Large intestine (tissue), 3 donors: ENCODE data around the gene MAN1C1. TPM values are rescaled to one million over a fixed set of nuclear protein-coding genes. Genes with fewer than 3 reads are reported as not detected.
A peak's percentile ranks its signal among the peaks of the same experiment; 100 is the strongest.
"Not testable (repeated sequence)": the region's sequence is repeated elsewhere in the genome, so short reads cannot be mapped to it uniquely, and the experiment has no call there.

Source experiments
- DNase-seq, 2 donors: peaks; one replicate each; pipeline versions ENCODE4 v3.0.0 to v3.0.0-alpha.2; 2013
- H3K27ac ChIP-seq: one replicate; pipeline ENCODE4 v1.5.1; 2013; ENCODE audit warnings: low read length
- H3K27me3 ChIP-seq: 2 replicates; pipeline ENCODE4 v1.6.1; 2013; ENCODE audit warnings: low read length; ENCODE audit not compliant: control insufficient read depth, insufficient read depth
- H3K36me3 ChIP-seq: 2 replicates; pipeline ENCODE4 v1.6.1; 2013; ENCODE audit warnings: low read length; ENCODE audit not compliant: control insufficient read depth, insufficient read depth
- H3K4me1 ChIP-seq: one replicate; pipeline ENCODE4 v1.6.1; 2013; ENCODE audit warnings: low read length; ENCODE audit not compliant: control insufficient read depth, insufficient read depth
- H3K4me3 ChIP-seq: one replicate; pipeline ENCODE4 v1.5.1; 2013; ENCODE audit warnings: low read length
- H3K9me3 ChIP-seq: one replicate; pipeline ENCODE4 v1.6.1; 2013; ENCODE audit warnings: mild to moderate bottlenecking, low read depth, low read length, moderate library complexity; ENCODE audit not compliant: control insufficient read depth
- WGBS: methylation state at CpG from one replicate; pipeline ENCODE4 v1.1.5; 2013; ENCODE audit warnings: low lambda C conversion rate; ENCODE audit not compliant: insufficient coverage; 5-methylcytosine and 5-hydroxymethylcytosine counted together
- polyA plus RNA-seq: library from polyadenylated mRNA; unstranded; fragments of 120-200 nt; gene quantifications from one replicate; pipeline ENCODE4 v1.2.1, GENCODE V29; 2013

The MAN1C1 gene
- polyA plus RNA-seq, 1 donor = 21.2 TPM

DNA sequence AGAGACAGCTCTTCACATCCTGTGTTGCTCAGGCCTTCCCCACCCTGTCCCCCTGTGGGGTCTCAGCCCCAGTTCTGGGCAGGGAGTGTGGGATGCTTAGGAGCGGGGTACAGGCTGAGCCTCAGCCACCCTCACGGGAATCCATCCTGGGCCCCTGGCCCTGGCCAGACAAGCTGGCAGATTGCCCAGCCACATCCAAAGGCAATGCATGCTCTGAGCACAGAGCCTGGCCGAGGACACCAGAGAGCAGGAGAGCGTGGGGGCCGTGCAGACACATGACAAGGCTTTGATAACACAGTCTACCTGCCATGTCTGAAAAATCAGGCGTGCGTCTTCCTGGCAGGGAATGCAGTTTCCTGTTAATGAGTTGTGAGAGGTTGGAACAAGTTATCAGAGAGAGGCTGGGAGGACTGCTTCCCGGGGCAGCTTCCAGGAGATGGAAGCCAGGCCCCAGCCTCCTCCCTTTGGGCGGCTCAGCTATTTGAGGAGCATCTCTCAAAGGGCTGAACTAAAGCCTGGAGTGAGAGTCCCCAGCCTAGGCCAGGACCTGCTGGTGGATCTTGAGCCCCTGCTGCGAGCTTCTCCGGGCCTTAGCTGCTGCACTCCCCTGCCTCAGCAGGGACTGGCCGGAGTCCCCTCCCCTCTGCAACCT lies 111.2 kb downstream of the MAN1C1 start:
- WGBS = no CpG with 5 or more reads among the region's 12 CpGs
- H3K4me1 ChIP-seq = peaks cover 42% of the 10 kb centered on the region
- H3K9me3 ChIP-seq = no peaks in the 10 kb centered on the region

DNA sequence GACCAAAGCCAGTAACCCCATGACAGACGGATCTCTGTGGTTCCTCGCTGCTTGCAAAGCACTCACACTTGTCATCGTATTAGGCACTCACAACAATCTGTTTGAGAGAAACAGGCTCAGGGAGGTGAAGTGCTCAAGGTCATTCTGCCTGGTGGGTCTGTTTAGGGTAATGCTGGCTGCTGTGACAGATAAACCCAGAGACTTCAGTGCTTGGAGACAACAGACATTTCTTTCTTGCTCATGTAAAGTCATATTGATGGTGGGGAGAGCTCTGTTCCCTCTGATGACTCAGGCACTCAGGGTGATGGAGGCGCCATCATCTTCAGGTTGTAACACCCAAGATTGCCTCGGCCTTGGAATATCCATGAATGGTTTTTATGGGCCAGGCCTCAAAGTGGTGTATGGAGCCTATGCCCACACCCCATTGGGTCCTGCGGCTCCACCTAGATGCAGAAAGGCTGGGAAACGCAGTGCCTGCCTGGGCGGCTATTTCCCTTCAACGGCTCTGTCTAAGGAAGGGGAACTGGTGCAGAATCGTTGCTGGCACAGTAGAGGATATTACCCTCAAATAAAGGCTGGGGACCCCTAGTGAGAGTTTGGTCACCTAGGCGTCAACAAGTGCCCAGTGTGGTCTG lies 111.8 kb downstream of the MAN1C1 start:
- no CpG with 5 or more reads among the region's 11 CpGs for WGBS
- H3K9me3 ChIP-seq = no peaks in the 10 kb centered on the region
- no peak overlapping the region for H3K4me3 ChIP-seq
- H3K4me1 ChIP-seq = peaks cover 42% of the 10 kb centered on the region
- no peaks in the 10 kb centered on the region for H3K27me3 ChIP-seq
- H3K36me3 ChIP-seq = no peaks in the 10 kb centered on the region
- no peak for DNase-seq
- peak overlapping the region; percentile 73 for H3K27ac ChIP-seq

More for the DNA sequence above, 111.2 kb downstream of the MAN1C1 start:
- no peaks in the 10 kb centered on the region for H3K36me3 ChIP-seq
- peak overlapping the region; percentile 73 for H3K27ac ChIP-seq
- no peak overlapping the region for H3K4me3 ChIP-seq
- peak; percentile 90 to 96 for DNase-seq
- H3K27me3 ChIP-seq = no peaks in the 10 kb centered on the region

DNA sequence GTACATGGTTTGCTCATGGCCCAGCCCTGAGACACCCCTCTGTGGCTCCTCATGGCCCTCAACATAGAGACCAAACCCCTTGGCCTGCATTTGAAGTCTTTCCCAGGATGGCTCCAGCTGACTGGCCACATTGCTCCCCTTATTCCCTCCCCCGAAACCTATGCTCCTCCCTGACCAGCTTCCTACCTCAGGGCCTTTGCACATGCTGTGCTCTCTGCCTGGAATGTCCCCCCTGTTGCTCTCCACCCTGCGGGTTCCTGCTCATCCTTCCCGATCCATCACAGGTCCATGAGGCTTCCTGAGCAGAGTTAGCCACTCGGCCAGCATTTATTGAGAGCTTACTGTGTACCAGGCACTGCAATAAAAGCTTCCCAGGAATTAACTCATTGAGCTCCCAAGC lies 112.5 kb downstream of the MAN1C1 start:
- no peaks in the 10 kb centered on the region for H3K9me3 ChIP-seq
- H3K27me3 ChIP-seq = no peaks in the 10 kb centered on the region
- peak overlapping the region; percentile 73 for H3K27ac ChIP-seq
- DNase-seq = no peak
- peaks cover 42% of the 10 kb centered on the region for H3K4me1 ChIP-seq
- no peaks in the 10 kb centered on the region for H3K36me3 ChIP-seq
- H3K4me3 ChIP-seq = no peak overlapping the region
- WGBS = no CpG with 5 or more reads among the region's 4 CpGs

DNA sequence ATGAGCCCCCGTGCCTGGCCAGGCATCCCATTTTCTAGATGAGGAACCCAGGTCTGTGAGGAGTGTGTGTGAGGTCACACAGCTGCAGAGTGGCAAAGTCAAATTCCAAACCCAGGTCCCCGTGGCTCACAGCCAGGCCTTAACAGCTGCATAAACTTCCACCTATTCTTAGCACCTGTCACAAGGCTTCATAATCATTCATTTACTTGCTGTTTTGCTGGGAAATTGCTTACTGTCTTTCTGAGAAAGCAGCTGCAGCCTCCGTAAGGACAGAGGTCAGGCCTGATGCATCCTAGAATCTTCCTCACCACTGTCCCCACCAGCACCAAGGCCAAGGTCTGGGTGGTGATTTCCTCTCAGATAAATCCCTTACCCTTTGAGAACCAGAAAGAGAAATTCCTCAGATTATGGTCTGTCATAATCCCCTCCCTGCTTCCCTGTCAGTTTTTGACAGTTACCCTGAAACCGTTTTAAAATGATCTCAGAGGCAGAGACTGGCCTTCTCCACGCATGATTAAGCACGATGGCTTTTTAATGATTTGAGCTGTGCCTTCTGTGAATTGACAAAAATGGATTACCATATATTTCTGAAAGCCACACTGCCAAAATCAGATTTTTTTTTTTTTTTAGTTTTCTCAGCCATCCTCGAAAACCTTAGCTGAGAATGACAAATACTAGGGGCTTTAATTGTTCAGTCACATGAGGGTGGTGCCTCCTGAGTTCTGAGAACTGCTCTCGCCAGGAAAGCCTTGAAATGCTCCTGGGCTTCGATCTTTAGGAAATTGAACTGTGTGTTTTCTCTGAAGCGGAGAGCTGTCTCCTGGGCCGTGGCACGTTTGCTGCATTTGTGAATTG lies 113.4 kb downstream of the MAN1C1 start:
- Histone ChIP-seq H3K4me3 (no peak overlapping the region), H3K27me3 (no peaks in the 10 kb centered on the region), H3K9me3 (no peaks in the 10 kb centered on the region), H3K36me3 (no peaks in the 10 kb centered on the region), H3K27ac (peak overlapping the region; percentile 50), H3K4me1 (peaks cover 42% of the 10 kb centered on the region)
- WGBS = 40% methylated on average over 1 of the region's 12 CpGs
- peak; percentile 47 to 74 for DNase-seq

DNA sequence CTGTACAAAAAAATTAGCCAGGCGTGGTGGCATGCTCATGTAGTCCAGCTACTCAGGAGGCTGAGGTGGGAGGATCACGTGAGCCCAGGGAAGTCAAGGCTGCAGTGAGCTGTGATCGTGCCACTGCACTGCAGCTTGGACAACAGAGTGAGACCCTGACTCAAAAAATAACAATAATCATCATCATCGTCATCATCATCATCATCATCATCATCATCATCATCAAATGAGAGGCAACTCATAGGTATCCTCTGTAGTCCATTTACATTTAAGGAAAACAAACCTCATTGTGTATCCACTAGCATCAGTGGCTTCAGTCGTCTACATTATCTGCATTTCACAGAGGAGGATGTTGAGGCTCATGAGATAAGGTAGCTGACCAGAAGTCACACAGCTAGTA lies 114.6 kb downstream of the MAN1C1 start:
- Histone ChIP-seq H3K9me3 (no peaks in the 10 kb centered on the region), H3K4me3 (no peak overlapping the region), H3K27ac (no peak overlapping the region), H3K4me1 (peaks cover 42% of the 10 kb centered on the region), H3K36me3 (no peaks in the 10 kb centered on the region), H3K27me3 (no peaks in the 10 kb centered on the region)
- no peak for DNase-seq
- WGBS = 80% methylated on average over 2 of the region's 5 CpGs

DNA sequence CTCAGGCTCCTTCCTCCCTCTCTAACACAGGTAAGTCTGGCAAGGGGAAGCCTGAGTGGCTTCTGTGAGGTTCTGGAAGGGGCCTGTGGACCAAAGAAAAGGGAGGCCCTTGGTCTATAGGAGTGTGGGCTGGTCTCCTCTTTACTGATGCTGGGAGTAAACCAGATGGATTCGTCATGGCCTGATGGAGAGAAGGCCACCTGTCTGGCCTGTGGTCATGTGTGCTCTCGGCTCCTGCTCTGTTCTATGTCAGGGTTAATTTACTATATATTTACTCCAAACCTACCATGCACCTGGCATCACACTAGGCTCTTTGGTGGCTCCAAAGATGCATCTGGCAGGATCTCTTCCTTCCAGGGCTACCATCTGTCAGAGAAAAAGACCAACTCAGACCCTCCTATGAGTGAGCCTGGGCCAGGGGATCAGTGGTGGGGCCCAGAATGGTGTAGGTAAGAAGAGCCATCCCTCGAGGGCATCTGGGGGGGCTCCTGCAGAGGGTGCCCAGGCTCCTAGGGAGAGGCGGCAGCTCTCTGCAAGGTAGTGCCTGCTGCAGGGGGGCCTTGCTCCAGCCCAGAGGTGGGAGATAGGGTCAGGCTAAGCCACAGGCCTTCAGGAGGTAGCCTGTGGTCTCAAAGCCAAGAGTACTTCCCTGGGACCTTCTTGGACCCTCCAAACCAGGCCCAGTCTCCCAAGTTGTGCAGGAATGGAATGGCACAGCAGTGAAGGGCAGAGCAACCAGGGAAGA lies 115.2 kb downstream of the MAN1C1 start:
- Histone ChIP-seq H3K4me1 (peaks cover 36% of the 10 kb centered on the region), H3K36me3 (no peaks in the 10 kb centered on the region), H3K27ac (no peak overlapping the region), H3K27me3 (no peaks in the 10 kb centered on the region), H3K4me3 (no peak overlapping the region), H3K9me3 (no peaks in the 10 kb centered on the region)
- WGBS = no CpG with 5 or more reads among the region's 4 CpGs
- no peak for DNase-seq

DNA sequence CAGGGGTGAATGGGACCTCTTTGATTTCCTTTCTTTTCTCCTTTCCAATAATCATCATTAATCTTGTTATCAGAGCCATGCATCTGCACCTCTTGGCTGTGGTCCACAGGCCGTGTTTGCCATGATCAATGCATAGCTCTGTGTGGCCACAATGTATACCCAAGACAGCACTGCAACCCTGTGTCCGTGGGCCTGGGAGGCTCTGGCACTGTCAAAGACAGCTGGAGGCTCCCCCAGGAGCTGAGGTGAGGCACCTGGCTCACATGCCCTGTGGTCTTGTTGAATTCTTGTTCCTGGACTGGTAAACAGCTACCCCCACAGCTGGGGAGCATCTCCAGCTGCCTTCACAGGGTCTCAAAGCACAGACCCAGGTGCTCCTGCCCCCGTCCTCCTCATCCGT lies 116.2 kb downstream of the MAN1C1 start:
- Histone ChIP-seq H3K4me1 (peaks cover 26% of the 10 kb centered on the region), H3K9me3 (no peaks in the 10 kb centered on the region), H3K4me3 (no peak overlapping the region), H3K27ac (no peak overlapping the region), H3K36me3 (no peaks in the 10 kb centered on the region), H3K27me3 (no peaks in the 10 kb centered on the region)
- no CpG with 5 or more reads among the region's 4 CpGs for WGBS
- no peak for DNase-seq

DNA sequence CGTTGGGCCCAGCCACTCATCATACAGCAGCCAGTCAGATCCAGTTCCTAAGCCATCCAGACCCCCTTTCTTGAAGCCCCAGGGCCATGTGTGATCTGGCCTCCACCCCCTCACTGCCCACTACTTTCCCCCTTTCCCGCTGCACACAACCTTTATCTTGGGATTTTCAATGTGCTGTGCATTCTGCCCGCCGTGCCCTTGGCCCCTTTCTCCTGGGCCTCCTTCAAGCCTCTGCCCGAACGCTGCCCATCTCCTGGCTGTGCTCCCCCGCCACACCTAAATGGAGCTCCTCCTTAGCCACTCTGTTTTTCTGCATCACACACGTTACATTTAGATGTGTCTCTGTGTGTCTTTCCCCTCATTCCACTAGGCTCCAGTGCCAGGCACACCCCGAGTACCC lies 116.7 kb downstream of the MAN1C1 start:
- Histone ChIP-seq H3K9me3 (no peaks in the 10 kb centered on the region), H3K27ac (no peak overlapping the region), H3K4me3 (no peak overlapping the region), H3K27me3 (no peaks in the 10 kb centered on the region), H3K4me1 (peaks cover 22% of the 10 kb centered on the region), H3K36me3 (no peaks in the 10 kb centered on the region)
- DNase-seq = no peak
- WGBS = 83% methylated on average over 1 of the region's 9 CpGs

DNA sequence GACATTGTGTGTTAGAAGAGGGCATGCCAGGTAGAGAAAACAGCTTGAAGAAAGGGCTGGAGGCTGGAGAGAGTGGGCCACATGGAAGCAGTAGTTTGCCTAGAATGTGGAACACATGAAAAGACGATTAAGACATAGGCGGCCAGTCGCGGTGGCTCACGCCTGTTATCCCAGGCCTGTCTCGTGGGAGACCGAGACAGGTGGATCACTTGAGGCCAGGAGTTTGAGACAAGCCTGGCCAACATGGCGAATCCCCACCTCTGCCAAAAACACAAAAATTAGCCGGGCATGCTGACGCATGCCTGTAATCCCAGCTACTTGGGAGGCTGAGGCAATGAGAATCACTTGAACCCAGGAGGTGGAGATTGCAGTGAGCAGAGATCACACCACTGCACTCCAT lies 118.4 kb downstream of the MAN1C1 start:
- no CpG with 5 or more reads among the region's 10 CpGs for WGBS
- not testable (repeated sequence) for H3K9me3 ChIP-seq, H3K4me3 ChIP-seq, H3K4me1 ChIP-seq, H3K36me3 ChIP-seq, H3K27me3 ChIP-seq, DNase-seq, H3K27ac ChIP-seq

DNA sequence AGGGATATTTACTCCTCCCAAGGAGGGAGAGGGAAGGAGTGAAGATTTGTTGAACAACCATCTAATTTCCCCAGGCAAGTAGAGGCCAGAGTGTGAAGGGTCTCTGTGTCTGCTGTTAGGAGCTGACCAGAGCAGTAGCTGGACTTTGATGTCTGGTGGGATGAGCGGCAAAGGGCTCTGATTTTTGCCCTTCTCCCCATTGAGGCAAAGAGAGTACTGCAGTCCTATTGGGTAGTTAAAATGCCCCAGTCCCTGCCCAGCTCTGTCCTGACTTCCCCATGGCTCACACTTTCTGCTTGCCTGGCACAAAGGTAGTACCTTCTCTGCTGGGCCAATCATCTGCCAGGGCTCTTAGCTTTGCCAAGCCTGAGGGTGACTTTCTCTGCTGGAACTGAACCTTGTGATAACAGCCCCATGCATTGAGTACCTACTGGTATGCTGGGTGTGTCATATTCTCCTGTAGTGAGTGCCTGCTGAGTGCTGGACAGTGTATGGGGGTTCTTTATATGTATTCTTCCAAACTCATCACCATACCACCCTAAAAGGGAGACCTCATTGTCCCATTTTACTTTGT lies 119.5 kb downstream of the MAN1C1 start:
- Histone ChIP-seq H3K9me3 (no peaks in the 10 kb centered on the region), H3K4me3 (no peak overlapping the region), H3K4me1 (no peaks in the 10 kb centered on the region), H3K27me3 (no peaks in the 10 kb centered on the region), H3K36me3 (no peaks in the 10 kb centered on the region), H3K27ac (no peak overlapping the region)
- DNase-seq = no peak
- no CpG with 5 or more reads among the region's 1 CpG for WGBS
